Endothelial cell (in vitro differentiated cells): Measurements from ENCODE around the gene GPR37. TPM values are rescaled to one million over a fixed set of nuclear protein-coding genes. Genes with fewer than 3 reads are reported as not detected.

Experiments used
- DNase-seq: peaks from one replicate; pipeline ENCODE4 v3.0.0; 2021; ENCODE audit warnings: low spot score
- H3K27ac Mint-ChIP-seq: one replicate; pipeline ENCODE4 v1.8.0; 2021; ENCODE audit warnings: mixed read lengths, inconsistent platforms; ENCODE audit not compliant: unreplicated experiment
- H3K27me3 Mint-ChIP-seq: one replicate; pipeline ENCODE4 v1.8.0; 2021; ENCODE audit warnings: mild to moderate bottlenecking, moderate library complexity, mixed read lengths, inconsistent platforms; ENCODE audit not compliant: unreplicated experiment
- H3K36me3 Mint-ChIP-seq: one replicate; pipeline ENCODE4 v1.8.0; 2021; ENCODE audit warnings: mild to moderate bottlenecking, low read depth, mixed read lengths, inconsistent platforms; ENCODE audit not compliant: unreplicated experiment
- H3K4me1 Mint-ChIP-seq: one replicate; pipeline ENCODE4 v1.8.0; 2021; ENCODE audit warnings: mild to moderate bottlenecking, mixed read lengths, inconsistent platforms; ENCODE audit not compliant: unreplicated experiment
- H3K4me3 Mint-ChIP-seq: one replicate; pipeline ENCODE4 v1.8.0; 2021; ENCODE audit warnings: mild to moderate bottlenecking, mixed read lengths, inconsistent platforms; ENCODE audit not compliant: unreplicated experiment
- H3K9me3 Mint-ChIP-seq: one replicate; pipeline ENCODE4 v1.8.0; 2021; ENCODE audit warnings: mixed read lengths, inconsistent platforms; ENCODE audit not compliant: unreplicated experiment
- CTCF ChIP-seq: fragments of 200-600 bp; sonication (generic); IDR thresholded peaks from one replicate; pipeline ENCODE4 v1.5.0; 2021; ENCODE audit warnings: antibody characterized with exemption; ENCODE audit not compliant: unreplicated experiment
- total RNA-seq: library from RNA; stranded (reverse); fragmentation: NEBNext Ultra II Directional; extraction: Animal tissue kit (Norgen Biotek cat#: 25700); gene quantifications from one replicate; pipeline ENCODE4 v1.2.1, GENCODE V29; 2021; ENCODE audit not compliant: unreplicated experiment

Gene GPR37
- total RNA-seq, 1 donor from 2014 or later: 7.1 TPM

- no peak for TF ChIP-seq CTCF
- H3K27me3 Mint-ChIP-seq: no peaks in the 10 kb centered on the region
- no peak overlapping the region for H3K4me3 Mint-ChIP-seq
- DNase-seq: no peak
- no peaks in the 10 kb centered on the region for H3K9me3 Mint-ChIP-seq
- no peak overlapping the region for H3K27ac Mint-ChIP-seq
- H3K36me3 Mint-ChIP-seq: no peaks in the 10 kb centered on the region
- H3K4me1 Mint-ChIP-seq: no peaks in the 10 kb centered on the region
Observed at GRCh38 chr7:124716894-124717293, 48.7 kb downstream of the GPR37 start.

GRCh38 chr7:124713086-124713485, 52.5 kb downstream of the GPR37 start:
- no peak for TF ChIP-seq CTCF
- Mint-ChIP-seq H3K27ac (no peak overlapping the region), H3K4me1 (no peaks in the 10 kb centered on the region), H3K27me3 (no peaks in the 10 kb centered on the region), H3K4me3 (no peak overlapping the region), H3K36me3 (peaks cover 4% of the 10 kb centered on the region), H3K9me3 (no peaks in the 10 kb centered on the region)
- no peak for DNase-seq

DNA sequence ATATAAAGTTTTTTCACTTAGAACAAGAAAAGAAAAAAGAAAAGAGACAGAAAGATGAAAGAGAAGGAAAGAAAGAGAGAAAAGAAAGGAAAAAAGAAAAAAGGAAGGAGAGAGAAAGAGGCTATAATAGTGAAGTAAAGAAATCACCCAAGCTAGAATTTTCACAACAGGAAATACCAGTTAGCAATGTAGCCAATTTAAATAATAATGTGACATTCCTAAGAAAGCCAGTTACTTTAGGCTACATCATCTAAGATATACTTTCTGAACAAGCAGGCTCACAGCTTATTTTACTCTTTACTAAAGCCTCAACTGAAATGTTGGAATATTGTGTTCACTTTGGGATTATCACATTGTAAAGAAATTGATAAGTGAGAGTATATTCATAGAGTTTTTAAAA, 53.6 kb downstream of the GPR37 start:
- Mint-ChIP-seq H3K36me3 (peaks cover 4% of the 10 kb centered on the region), H3K27ac (no peak overlapping the region), H3K4me1 (no peaks in the 10 kb centered on the region), H3K9me3 (no peaks in the 10 kb centered on the region), H3K27me3 (no peaks in the 10 kb centered on the region), H3K4me3 (no peak overlapping the region)
- TF ChIP-seq CTCF: no peak
- no peak for DNase-seq

GRCh38 chr7:124702385-124702784, 63.2 kb downstream of the GPR37 start:
- Mint-ChIP-seq H3K4me3 (no peak overlapping the region), H3K27me3 (peaks cover 1% of the 10 kb centered on the region), H3K4me1 (no peaks in the 10 kb centered on the region), H3K9me3 (no peaks in the 10 kb centered on the region), H3K36me3 (no peaks in the 10 kb centered on the region), H3K27ac (no peak overlapping the region)
- no peak for TF ChIP-seq CTCF
- no peak for DNase-seq

DNA sequence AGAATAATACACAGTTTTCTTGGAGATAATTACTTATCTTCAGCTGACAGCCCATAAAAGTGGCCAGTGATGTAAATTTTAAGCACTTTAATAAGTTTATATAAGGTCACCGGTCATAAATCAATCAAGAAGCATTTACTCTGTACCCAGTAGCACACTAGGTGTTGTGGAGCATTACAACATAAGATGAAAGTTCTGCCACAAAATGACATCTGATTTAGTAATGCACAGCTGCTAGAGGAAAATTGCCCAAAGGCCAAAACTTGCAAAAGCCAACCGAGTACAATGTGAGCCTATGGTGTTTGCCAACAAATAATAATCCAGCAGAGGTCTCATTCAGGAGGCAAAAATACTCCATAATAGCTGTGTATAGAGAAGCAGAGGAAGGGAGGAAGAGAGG, 63.6 kb downstream of the GPR37 start:
- no peaks in the 10 kb centered on the region for H3K9me3 Mint-ChIP-seq
- peaks cover 1% of the 10 kb centered on the region for H3K27me3 Mint-ChIP-seq
- H3K4me1 Mint-ChIP-seq: no peaks in the 10 kb centered on the region
- no peaks in the 10 kb centered on the region for H3K36me3 Mint-ChIP-seq
- no peak for TF ChIP-seq CTCF
- H3K27ac Mint-ChIP-seq: no peak overlapping the region
- no peak for DNase-seq
- no peak overlapping the region for H3K4me3 Mint-ChIP-seq
